Endometrium (tissue), 2 donors: ENCODE data around the gene DYNLRB1.
"Not testable (repeated sequence)": the region's sequence is repeated elsewhere in the genome, so short reads cannot be mapped to it uniquely, and the experiment has no call there.

Experiments
- FAIRE-seq: peaks from 2 replicates; lab custom pipeline; 2012; peaks lifted over from hg19 to GRCh38; lab: Jason Lieb, UNC
- donor health status: control.
- donor health status: control.

Gene DYNLRB1

GRCh38 chr20:34516247-34517113, at the start of gene DYNLRB1:
TSS of gene DYNLRB1 (plus strand) at chr20:34516422. CDS start at chr20:34516459, 37 bp downstream.
- no peak for FAIRE-seq

GRCh38 chr20:34468951-34469350, 47.3 kb upstream of the DYNLRB1 start:
- no peak for FAIRE-seq

- peak; percentile 57 for FAIRE-seq
Measured at GRCh38 chr20:34472246-34472925, 43.8 kb upstream of the DYNLRB1 start.

- peak; percentile 91 for FAIRE-seq
Measured at GRCh38 chr20:34473262-34473883, 42.8 kb upstream of the DYNLRB1 start.

- FAIRE-seq = no peak
Measured at GRCh38 chr20:34475979-34476736, 40.1 kb upstream of the DYNLRB1 start.

- FAIRE-seq = no peak
Measured at GRCh38 chr20:34479627-34480026, 36.6 kb upstream of the DYNLRB1 start.

- not testable (repeated sequence) for FAIRE-seq
Measured at GRCh38 chr20:34482154-34482553, 34.1 kb upstream of the DYNLRB1 start.

GRCh38 chr20:34483585-34484220, 32.5 kb upstream of the DYNLRB1 start:
- FAIRE-seq = not testable (repeated sequence)

- no peak for FAIRE-seq
Measured at GRCh38 chr20:34485068-34485634, 31.1 kb upstream of the DYNLRB1 start.

- FAIRE-seq = no peak
Measured at GRCh38 chr20:34491226-34491931, 24.8 kb upstream of the DYNLRB1 start.

GRCh38 chr20:34491932-34492509, 24.2 kb upstream of the DYNLRB1 start:
- no peak for FAIRE-seq

- no peak for FAIRE-seq
Measured at GRCh38 chr20:34493646-34494045, 22.6 kb upstream of the DYNLRB1 start.

GRCh38 chr20:34495307-34495706, 20.9 kb upstream of the DYNLRB1 start:
- FAIRE-seq = no peak

GRCh38 chr20:34495916-34496315, 20.3 kb upstream of the DYNLRB1 start:
- FAIRE-seq = no peak

GRCh38 chr20:34497596-34497995, 18.6 kb upstream of the DYNLRB1 start:
- FAIRE-seq = not testable (repeated sequence)

- FAIRE-seq = no peak
Measured at GRCh38 chr20:34500823-34501222, 15.4 kb upstream of the DYNLRB1 start.

GRCh38 chr20:34506480-34506879, 9.7 kb upstream of the DYNLRB1 start:
- no peak for FAIRE-seq

GRCh38 chr20:34507702-34508413, 8.4 kb upstream of the DYNLRB1 start:
- no peak for FAIRE-seq

GRCh38 chr20:34510575-34510974, 5.6 kb upstream of the DYNLRB1 start:
- FAIRE-seq = no peak

- FAIRE-seq = no peak
Measured at GRCh38 chr20:34511891-34512265, 4.3 kb upstream of the DYNLRB1 start.
